HT-29 (cell line): ENCODE results near the gene ZFP36. TPM values are rescaled to one million over a fixed set of nuclear protein-coding genes. Genes with fewer than 3 reads are reported as not detected.
A peak's percentile ranks its signal among the peaks of the same experiment; 100 is the strongest.

Experiments
- DNase-seq: peaks from one replicate; pipeline ENCODE4 v3.0.0-alpha.2; 2015; ENCODE audit warnings: low spot score
- total RNA-seq: library from RNA; depleted of rRNA; stranded (reverse); fragments of >200 nt; shearing (Covaris generic); gene quantifications from 2 replicates; pipeline ENCODE4 v1.2.3, GENCODE V29; 2014

ZFP36 gene
- total RNA-seq, 1 experiment from 2014 or later: 124 TPM

- DNase-seq: no peak
Measured at GRCh38 chr19:39382991-39383828, 23.4 kb upstream of the ZFP36 start.

- DNase-seq: no peak
Measured at GRCh38 chr19:39384839-39385568, 21.6 kb upstream of the ZFP36 start.

GRCh38 chr19:39385629-39386411, 20.8 kb upstream of the ZFP36 start:
- DNase-seq: no peak

GRCh38 chr19:39386557-39386956, 20.1 kb upstream of the ZFP36 start:
- DNase-seq: no peak

- no peak for DNase-seq
Measured at GRCh38 chr19:39388657-39389056, 18.0 kb upstream of the ZFP36 start.

GRCh38 chr19:39389631-39390414, 16.8 kb upstream of the ZFP36 start:
- DNase-seq: no peak

- DNase-seq: peak; percentile 90
Measured at GRCh38 chr19:39390451-39390750, 16.2 kb upstream of the ZFP36 start.

GRCh38 chr19:39390751-39391437, 15.8 kb upstream of the ZFP36 start, which contains the start of the genes MED29 and PAF1:
Gene MED29, plus strand, starts transcription at chr19:39391378. Its CDS starts 45 bp downstream, at chr19:39391423.
Gene PAF1, minus strand, starts transcription at chr19:39391106. Its CDS starts 242 bp downstream, at chr19:39390864.
- peak; percentile 100 for DNase-seq

- DNase-seq: peak; percentile 99
Measured at GRCh38 chr19:39397360-39398296, 9.0 kb upstream of the ZFP36 start.

GRCh38 chr19:39398297-39398864, 8.3 kb upstream of the ZFP36 start:
- peak; percentile 95 for DNase-seq

GRCh38 chr19:39399668-39400050, 7.0 kb upstream of the ZFP36 start:
- DNase-seq: no peak

GRCh38 chr19:39400061-39400460, 6.6 kb upstream of the ZFP36 start:
- DNase-seq: no peak

GRCh38 chr19:39401070-39401548, 5.5 kb upstream of the ZFP36 start:
- no peak for DNase-seq

GRCh38 chr19:39401549-39402345, 4.9 kb upstream of the ZFP36 start:
- peak; percentile 95 for DNase-seq

GRCh38 chr19:39402346-39403300, 4.0 kb upstream of the ZFP36 start:
- DNase-seq: peak; percentile 91

- peak; percentile 98 for DNase-seq
Measured at GRCh38 chr19:39403331-39404312, 3.0 kb upstream of the ZFP36 start.
